NCI-H446 treated with DMSO at 0.1 percent for 48 hours (cell line): Measurements from ENCODE around the gene AP2A2.
"Not testable (repeated sequence)": the region's sequence is repeated elsewhere in the genome, so short reads cannot be mapped to it uniquely, and the experiment has no call there.

Experiments
- DNase-seq: peaks from one replicate; lab custom pipeline; 2025; lab: John Stamatoyannopoulos, UW

AP2A2 gene

DNA sequence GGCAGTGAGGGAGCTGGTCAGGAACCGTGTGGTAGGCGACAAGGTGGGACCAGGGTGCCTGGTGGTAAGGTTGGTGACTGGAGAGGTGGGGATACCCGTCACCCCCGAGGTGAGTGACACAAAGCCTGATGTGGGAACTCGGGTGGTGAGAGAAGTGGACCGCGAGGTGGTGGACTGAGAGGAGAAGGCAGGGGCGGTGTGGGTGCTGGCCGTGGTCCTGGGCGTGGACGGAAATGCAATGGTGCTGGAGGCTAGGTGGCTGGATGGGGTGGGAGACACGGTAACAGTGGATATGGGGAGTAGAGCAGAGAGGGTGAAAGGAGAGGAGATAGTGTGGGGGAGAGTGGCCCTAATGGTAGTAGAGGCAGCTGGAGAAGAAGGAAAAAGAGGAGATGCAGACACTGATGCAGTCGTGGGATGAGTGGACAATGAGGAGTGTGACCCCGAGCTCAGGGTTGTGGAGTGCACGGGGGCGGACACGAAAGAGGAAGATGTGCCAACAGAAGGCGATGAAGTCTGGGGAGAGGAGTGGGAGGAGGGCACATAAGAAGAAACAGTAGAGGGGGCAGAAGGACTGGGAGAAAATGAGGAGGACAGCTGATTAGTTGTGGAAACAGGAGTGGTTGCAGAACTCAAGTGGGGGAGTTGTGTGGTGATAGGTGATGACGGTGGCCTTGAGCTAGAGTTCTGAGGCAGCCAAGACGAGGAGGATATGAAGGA lies 90.3 kb downstream of the AP2A2 start:
- no peak for DNase-seq

DNA sequence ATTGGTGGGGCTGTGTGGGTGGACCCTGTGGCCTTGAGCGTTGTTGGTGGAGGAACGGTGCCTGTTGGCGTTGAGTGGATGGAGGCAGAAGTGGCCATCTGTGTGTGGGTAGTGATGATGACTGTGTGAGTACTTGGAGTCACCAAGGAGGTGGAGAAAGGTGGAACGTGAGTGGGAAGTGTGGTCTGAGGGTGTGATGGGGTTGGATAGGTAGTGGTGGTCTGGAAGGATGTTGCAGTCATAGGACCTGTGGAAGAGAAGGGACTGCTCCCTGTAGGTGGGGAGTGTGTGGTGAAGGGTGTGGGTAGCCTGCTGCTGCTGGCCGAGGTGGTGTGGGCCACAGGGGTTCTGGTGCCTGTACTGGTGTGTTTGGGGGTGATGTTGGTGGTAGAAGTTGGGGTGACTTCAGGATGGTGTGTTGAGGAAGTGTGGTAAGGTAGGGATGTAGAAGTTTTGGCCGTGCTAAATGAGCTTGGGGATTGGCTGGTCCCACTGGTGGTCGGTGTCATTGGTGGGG lies 91.0 kb downstream of the AP2A2 start:
- DNase-seq = not testable (repeated sequence)

DNA sequence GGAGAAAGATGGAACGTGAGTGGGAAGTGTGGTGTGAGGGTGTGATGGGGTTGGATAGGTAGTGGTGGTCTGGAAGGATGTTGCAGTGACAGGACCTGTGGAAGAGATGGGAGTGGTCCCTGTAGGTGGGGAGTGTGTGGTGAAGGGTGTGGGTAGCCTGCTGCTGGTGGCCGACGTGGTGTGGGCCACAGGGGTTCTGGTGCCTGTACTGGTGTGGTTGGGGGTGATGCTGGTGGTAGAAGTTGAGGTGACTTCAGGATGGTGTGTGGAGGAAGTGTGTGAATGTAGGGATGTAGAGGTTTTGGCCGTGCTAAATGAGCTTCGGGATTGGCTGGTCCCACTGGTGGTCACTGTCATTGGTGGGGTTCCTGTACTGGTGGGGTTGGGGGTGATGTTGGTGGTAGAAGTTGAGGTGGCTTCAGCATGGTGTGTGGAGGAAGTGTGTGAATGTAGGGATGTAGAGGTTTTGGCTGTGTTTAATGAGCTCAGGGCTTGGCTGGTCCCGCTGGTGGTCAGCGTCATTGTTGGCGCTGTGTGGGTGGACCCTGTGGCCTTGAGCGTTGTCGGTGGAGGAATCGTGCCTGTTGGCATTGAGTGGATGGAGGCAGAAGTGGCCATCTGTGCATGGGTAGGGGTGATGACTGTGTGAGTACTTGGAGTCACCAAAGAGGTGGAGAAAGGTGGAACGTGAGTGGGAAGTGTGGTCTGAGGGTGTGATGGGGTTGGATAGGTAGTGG lies 91.8 kb downstream of the AP2A2 start:
- DNase-seq = no peak

DNA sequence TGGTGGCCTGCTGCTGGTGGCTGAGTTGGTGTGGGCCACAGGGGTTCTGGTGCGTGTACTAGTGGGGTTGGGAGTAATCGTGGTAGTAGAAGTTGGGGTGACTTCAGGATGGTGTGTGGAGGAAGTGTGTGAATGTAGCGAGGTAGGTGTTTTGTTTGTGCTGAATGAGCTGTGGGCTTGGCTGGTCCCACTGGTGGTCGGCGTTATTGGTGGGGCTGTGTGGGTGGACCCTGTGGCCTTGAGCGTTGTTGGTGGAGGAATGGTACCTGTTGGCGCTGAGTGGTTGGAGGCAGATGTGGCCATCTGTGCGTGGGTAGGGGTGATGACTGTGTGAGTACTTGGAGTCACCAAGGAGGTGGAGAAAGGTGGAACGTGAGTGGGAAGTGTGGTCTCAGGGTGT lies 92.4 kb downstream of the AP2A2 start:
- DNase-seq = no peak

DNA sequence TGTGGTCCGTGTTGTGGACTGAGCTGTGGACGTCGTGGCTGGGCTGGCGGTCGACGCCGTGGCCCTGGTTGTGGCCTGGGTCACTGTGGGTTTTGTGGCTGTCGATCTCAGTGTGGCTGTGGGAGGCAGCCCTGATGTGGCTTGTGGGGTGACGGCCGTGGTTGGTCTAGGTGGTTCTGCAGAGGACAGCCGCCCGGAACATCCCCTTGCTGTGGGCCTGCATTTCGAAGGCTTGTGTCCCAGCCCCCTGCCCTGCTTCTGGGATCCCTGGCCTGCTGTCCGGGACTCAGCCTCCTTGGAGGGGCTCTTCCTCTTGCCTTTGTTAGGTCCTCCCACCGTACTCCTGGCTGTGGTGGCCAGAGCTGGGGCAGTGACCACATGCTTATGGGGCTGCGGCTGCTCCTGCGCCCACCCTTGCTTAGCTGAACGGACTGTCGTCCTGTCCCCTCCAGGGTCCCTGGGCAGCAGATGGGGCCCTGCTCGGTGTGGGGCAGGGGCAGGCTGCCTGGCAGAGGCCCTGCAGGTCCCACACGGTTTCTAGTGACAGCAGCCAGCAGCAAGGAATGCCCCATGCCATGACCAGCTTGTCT lies 93.7 kb downstream of the AP2A2 start:
- no peak for DNase-seq

DNA sequence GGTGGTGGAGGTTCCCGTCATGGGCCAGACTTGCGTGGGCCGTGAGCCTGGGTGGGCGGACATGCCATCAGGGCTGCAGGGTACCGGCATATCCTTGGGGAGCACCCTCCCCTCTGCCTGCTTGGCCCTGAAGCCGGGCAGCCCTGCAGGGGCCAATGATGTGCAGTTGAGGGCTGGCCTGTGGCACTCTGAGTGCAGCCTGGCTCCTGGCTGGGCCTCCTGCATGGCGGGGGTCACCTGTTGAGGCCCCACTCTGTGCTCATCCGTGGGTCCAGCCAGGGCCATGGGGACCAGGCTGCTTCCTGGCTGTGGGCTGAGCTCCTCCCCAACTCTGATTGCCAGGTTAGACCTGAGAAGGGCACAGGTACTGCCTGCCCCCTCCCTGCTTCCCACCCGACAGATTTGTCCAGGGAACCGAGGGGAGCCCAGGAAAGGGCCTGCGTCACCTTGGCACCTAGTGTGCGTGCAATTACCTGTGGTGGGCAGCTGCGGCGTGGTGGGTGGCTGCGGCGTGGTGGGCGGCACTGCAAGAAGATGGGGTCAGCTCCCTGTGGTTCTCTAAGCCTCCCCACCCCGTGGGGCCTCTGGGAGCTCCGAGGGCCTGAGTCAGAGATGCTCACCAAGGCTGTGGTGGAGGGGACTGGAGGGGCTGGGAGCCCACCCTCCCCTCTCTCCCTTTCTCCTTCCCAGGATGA lies 94.7 kb downstream of the AP2A2 start:
- no peak for DNase-seq

DNA sequence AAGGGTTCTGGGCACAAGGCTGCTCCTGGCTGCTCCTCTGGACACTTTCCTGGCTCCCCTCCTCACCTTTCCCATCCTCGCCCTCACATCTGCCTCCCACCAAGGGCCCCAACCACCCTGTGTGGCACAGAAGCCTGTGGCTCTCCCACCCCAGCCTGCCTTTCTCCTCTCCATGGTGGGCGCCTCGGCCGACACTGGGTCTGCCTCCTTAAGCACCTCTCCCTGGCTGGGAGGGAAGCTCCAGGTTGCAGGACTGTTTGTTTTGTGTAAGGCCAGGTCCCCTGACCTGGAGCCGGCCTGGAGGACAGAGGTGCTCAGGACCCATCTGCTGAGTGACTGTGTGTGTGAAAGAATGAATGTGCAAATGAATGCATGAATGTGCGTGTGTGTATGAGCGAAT lies 96.7 kb downstream of the AP2A2 start:
- no peak for DNase-seq

DNA sequence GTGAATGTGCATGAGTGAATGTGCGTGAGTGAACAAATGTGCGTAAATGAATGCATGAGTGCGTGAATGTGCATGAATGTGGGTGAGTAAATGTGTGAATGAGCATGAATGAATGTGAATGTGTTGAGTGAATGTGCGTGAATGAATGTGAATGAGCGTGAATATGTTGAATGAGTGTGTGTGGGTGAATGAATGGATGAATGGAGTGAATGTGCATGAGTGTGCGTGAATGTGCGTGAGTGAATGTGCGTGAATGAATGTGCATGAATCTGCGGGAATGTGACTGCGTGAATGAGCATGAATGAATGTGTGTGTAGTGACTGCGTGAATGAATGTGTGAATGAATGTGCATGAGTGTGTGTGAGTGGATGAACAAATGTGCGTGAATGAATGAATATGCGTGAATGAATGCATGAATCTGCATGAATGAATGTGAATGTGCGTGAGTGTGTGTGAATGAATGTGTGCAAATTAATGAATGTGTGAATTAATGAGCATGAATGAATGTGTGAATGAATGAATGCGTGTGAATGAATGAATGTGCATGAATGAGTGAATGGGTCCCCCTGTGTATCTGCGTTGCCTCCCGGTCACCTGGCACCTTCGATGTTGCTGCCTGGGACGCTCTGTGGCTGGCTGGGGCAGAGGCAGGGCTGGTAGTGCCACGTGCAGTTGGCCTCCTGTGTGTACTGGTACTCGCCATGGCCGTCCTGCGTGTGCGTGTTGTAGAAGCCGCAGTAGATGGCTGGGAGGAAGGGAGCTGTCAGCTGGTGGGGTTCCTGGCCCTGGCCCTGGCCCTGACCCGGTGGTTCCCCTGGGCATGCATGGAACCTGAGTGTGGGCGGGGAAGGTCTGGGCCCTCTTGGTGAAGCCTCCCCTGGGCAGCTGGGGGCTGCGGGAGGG lies 97.5 kb downstream of the AP2A2 start:
- DNase-seq = no peak

DNA sequence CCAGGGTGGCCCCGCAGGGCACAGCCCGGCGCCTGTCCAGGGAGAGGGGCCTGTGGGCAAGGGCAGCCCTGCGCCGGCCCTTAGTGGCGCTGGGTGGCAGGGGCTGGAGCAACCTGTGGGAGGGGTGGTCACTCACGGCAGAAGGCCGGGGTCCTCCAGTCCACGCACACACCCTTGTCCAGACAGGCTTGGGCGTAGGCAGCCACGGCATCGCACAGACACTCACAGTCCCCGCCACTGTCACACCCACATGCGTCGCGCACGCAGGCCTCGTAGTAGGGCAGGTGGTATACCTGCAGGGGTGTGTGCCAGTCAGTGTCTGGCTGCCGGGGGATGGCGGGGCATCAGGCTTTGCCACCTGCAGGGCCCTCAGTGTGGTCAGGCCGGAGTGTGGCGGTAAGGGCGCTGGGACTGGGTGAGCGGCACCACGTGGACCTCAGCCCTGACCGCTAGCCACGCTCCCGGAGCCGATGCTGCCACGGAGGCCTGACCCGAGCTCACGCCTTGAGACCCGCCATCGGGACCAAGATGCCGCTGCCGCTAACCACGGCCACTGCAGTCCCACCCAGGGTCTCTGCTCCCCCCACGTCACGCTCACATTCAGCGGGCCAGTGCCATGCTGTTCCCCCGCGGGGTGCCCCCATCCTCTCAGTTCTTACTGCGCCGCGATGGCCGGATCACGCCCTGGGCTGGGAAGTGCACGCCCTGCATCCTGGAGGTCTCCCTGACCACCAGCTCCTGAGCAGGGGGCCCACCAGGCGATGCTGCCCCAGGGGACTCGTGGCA lies 98.3 kb downstream of the AP2A2 start:
- DNase-seq = no peak

DNA sequence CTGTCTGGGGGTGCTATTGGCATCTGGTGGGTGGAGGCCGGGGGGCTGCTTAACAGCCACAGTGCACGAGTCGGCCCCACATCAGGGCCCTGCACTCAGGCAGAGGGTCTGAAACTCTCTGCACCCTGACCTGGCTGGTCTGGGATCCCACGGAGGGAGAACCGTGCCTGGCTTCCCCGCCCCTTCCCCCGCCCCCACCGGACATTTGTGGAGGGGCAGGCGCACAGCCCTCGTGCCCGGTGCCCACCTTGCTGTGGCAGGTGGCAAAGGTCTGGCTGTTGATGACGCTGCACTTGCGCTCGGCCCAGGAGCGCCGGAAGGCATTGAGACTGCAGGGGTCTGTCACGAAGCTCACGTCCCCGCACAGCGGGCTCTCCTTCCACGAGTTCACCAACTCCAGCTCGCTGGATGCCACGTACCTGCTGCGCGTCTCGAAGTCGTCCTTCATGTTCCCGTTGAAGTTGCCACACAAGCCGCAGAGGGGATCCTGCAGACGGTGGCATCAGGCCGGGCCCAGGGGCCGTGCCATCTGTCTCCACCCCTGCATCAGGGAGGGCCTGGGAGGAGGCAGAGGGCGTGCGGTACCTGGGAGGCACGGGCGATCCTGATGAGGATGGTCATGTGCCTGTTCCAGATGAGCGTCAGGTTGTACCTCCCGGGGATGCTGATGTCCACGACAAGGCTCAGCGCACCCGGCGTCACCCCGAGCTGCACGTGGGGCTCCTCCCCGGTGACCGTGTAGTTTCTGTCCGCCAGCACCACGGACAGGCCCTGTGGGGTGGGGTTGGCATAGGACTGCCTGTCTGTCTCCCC lies 99.1 kb downstream of the AP2A2 start:
- no peak for DNase-seq

DNA sequence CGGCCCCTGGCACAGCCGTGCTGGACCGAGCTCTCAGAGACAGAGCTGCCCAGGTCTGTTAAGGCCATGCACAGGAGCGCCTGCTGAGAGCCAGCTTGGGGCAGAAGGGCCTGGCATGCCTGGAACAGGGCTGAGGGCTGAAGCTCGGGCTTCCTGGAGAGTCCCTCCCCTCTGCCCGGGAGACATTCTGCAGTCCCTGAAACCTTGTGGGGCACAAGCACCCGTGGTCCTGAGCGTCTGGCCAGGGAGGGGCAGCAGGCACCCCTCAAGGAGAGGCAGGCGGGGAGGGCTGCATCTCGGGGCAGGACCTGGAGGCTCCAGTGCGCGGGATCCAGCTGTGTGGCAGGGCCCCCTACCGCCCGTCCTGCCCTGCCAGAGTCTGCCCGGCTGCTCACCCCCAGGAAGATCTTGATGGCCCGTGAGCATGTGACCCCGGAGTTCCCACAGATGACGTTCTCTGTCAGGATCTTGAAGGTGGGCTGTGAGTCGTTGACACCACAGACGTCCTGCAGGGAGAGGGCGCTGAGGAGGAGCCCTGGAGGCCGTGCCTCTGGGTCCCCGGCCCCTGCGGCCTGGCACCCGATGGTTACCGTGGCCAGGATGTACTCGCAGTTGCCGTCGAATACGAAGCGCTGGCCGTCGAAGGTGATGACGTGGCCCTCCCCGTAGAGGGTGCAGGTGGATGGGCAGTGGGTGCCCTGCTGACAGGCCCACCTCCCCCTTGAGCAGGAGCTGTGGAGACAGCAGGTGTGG lies 99.9 kb downstream of the AP2A2 start:
- no peak for DNase-seq

DNA sequence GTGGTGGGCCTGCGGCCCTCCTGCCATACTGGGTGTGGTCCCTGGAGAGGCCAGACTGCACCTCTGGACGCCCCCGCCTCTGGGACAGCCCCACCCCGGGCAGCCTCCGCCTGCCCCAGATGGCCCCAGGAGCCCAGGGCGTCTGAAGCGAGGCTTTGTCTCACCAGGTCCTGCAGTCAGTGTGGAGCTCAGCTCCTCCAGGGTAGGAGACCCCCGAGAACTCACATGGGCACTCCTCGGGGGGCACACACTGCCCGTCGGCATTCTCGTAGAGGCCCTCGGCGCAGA lies 100.4 kb downstream of the AP2A2 start:
- no peak for DNase-seq

DNA sequence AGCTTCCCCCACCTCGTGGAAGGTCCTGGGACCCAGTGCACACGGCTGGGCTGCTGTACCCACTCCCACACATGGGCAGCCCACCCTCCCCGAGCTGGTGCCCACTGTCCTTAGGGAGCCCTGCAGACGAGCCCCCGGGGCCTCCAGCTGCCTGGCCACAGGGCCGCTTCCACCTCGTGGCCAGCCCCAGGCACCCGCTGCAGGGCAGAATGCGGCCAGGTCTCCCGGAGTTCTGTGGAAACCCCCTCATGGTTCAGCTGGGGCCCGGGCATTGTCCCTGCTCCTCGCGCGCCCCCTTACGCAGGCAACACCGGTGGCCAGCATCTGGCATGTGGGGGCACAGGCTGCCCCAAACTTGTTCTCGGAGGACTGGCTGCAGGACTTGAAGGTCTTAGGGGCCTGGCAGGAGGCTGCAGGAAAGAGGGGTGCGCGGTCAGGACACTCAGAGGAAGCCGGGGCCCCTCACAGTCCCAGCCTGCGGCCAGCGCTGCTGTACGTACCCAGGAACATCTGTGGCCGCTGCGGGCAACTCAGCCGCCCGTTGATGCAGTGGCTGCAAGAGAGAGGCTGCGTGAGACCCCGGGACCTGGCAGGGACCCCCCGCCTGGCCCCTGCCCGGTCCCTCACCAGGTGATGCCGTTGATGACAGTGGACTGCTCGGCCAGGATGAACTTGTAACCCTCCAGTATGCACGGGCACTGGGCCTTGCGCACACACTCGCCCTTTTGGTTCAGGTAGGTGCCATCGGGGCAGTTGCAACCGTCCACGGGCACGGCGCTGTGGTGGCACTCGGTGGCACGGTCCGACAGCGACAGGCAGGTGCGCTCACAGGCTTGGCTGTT lies 101.2 kb downstream of the AP2A2 start:
- DNase-seq = no peak

DNA sequence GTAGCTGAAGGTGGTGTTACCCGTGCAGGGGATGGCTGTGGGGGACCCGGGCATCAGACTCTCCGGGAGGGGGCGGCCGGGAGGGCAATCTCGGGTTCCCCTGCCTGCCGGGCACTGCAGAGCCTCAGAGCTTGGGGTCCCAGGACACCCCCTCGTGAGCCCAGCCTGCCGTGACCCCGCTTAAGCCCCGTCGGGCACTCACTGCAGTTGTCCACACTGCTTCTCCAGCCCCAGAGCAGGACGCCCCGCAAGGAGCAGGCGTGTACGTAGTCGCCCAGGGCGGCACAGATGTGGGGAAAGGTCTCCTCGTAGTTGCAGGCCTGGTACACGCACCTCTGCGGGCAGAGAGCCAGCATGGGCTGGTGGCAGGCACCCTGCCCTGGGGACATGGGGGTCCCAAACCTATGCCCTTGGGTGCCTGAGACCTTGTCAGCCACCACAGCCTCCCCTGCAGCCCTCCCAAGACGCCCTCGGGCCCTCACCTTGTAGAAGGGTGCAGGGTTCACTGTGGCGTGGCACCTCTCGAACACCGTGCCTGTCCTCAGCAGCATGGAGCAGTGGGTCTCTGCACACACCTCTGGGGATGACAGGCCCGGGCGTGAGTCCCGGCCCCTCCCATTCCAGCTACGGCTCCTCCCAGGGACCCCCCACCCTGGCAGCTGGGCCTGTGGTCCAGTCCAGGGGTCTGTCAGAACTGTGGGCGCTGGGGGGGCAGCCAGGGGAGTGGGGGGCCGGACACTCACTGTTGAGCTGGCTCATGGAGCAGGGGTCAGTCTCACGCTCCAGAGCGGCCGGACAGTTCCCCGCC lies 102.0 kb downstream of the AP2A2 start:
- no peak for DNase-seq

DNA sequence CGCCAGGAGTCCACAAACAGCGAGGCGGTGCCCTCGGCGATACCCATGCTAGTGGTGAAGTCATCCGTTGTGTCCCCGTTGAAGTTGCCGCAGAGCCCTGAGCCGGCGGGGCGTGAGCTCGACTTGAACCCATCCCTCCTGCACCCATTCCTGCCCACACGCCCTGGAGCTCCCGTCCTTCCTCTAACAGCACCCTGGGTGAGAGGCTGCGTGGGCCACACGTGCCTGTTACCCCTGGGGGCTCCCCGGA lies 102.5 kb downstream of the AP2A2 start:
- DNase-seq = no peak

DNA sequence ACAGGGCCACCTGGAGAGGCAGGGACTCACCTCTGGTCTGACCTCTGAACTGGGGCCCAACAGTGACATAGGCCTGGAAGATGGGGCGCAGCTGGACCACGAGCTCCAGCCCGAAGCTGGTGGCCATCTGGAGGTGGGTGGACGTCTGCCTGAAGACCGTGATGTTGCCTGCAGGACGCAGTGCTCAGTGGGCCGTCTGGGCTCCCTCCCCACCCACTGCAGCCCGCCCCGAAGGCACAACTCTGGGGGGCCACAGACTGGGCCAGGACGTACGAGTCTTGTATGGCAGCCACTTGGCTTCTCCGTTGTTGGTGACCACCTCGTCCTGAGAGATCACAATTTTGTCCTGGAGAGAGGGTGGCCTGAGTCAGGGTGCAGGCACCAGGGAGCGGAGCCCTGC lies 102.9 kb downstream of the AP2A2 start:
- DNase-seq = no peak

DNA sequence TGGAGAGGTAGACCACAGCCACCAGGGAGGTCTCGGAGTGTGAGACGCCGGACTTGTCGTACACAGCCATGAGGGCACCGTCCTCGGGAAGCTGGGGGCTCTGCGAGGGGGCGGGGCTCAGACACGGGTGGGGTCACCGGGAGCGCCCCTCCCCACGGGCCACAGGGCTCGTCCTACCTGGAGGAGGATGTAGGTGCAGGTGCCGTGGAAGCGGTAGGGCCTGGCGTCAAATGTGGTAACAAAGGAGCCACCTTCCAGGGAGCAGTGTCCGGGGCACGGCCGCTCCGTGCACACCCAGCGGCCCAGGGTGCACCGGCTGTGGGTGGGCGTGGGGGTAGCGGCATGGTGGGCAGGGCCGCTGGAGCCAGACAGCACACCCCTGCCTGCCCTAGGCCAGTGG lies 103.4 kb downstream of the AP2A2 start:
- DNase-seq = no peak

DNA sequence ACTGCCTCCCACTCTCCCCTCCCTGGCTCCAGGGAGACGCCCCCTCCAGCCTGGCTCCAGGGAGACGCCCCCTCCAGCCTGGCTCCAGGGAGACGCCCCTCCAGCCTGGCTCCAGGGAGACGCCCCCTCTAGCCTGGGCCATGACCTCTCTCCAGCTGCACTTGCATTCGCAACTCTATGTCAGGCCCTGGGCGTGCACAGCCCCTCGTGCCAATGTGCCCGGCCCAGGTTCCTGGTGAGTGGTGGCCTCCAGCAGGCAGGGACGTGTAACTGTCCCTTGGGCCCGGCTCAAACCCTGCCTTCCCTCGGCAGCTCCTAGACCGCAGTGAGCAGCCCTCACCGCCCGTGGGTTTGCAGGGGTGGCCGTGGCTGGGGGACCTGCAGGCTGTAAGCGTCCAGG lies 104.0 kb downstream of the AP2A2 start:
- no peak for DNase-seq
